ENCODE results near the gene NUB1. TPM values are rescaled to one million over a fixed set of nuclear protein-coding genes. Genes with fewer than 3 reads are reported as not detected.

NUB1 gene
- total RNA-seq, 4 donors from 2014 or later, result 40.1 to 48.3 (median 47.5) TPM

- 78 to 85% methylated on average over 16 to 26 of the region's 26 CpGs for WGBS, 2 donors
- intact Hi-C loops (cut with DNase I; ENCODE audit: low total_unique reads), result no loop called here
- TF ChIP-seq CTCF (IDR thresholded peaks at IDR 0.05), result no peak
- no peak for TF ChIP-seq POLR2A (IDR thresholded peaks at IDR 0.05)
- no peak overlapping the region for H3K4me3 ChIP-seq (ENCODE audit: low read depth, poor library complexity, severe bottlenecking)
- peak in 1 of 2 donors; percentile 80 for DNase-seq (ENCODE audit: low spot score in 2 of 2)
Measured at GRCh38 chr7:151384776-151385625, 43.4 kb downstream of the NUB1 start.

GRCh38 chr7:151385626-151386300 is 44.2 kb downstream of the NUB1 start:
- intact Hi-C loops (cut with DNase I; ENCODE audit: low total_unique reads), result no loop called here
- WGBS, 2 donors, result 85 to 88% methylated on average over 22 to 26 of the region's 26 CpGs
- H3K4me3 ChIP-seq (ENCODE audit: low read depth, poor library complexity, severe bottlenecking), result no peak overlapping the region
- no peak for TF ChIP-seq POLR2A (IDR thresholded peaks at IDR 0.05)
- TF ChIP-seq CTCF (IDR thresholded peaks at IDR 0.05), result no peak
- no peak for DNase-seq (ENCODE audit: low spot score in 2 of 2)

- intact Hi-C loops (cut with DNase I; ENCODE audit: low total_unique reads), result no loop called here
- no peak for DNase-seq (ENCODE audit: low spot score in 2 of 2)
- WGBS, 2 donors, result 65 to 73% methylated on average over 16 of the region's 16 CpGs
- no peak for TF ChIP-seq CTCF (IDR thresholded peaks at IDR 0.05)
- no peak for TF ChIP-seq POLR2A (IDR thresholded peaks at IDR 0.05)
- no peak overlapping the region for H3K4me3 ChIP-seq (ENCODE audit: low read depth, poor library complexity, severe bottlenecking)
Measured at GRCh38 chr7:151386301-151387160, 44.9 kb downstream of the NUB1 start.

- intact Hi-C loops (cut with DNase I; ENCODE audit: low total_unique reads), result no loop called here
- WGBS, 2 donors, result 88% methylated on average over 19 to 21 of the region's 24 CpGs
- H3K4me3 ChIP-seq (ENCODE audit: low read depth, poor library complexity, severe bottlenecking), result no peak overlapping the region
- DNase-seq (ENCODE audit: low spot score in 2 of 2), result no peak
- no peak for TF ChIP-seq POLR2A (IDR thresholded peaks at IDR 0.05)
Measured at GRCh38 chr7:151387161-151388006, 45.8 kb downstream of the NUB1 start.

GRCh38 chr7:151388007-151388297 is 46.3 kb downstream of the NUB1 start:
- no peak for DNase-seq (ENCODE audit: low spot score in 2 of 2)
- H3K4me3 ChIP-seq (ENCODE audit: low read depth, poor library complexity, severe bottlenecking), result no peak overlapping the region
- intact Hi-C loops (cut with DNase I; ENCODE audit: low total_unique reads), result no loop called here
- 82 to 89% methylated on average over 8 of the region's 8 CpGs for WGBS, 2 donors
- TF ChIP-seq POLR2A (IDR thresholded peaks at IDR 0.05) (no peak), CTCF (IDR thresholded peaks at IDR 0.05) (no peak)
